Gastrocnemius medialis (tissue), 4 donors: Measurements from ENCODE around the gene TSPAN7. TPM values are rescaled to one million over a fixed set of nuclear protein-coding genes. Genes with fewer than 3 reads are reported as not detected.

Experiments
- ATAC-seq, 2 donors: fragments of 150-250 bp; one replicate each; pipeline ENCODE4 v1.9.1; 2016
- DNase-seq, 2 donors: peaks; one replicate each; pipeline ENCODE4 v3.0.0-alpha.2; 2019
- H3K27ac ChIP-seq, 4 donors: fragments of 200-600 bp; sonication (generic); 1 replicate in 1 of 4; 2 replicates in 3 of 4; pipeline ENCODE4 v1.5.1; 2016 to 2018; ENCODE audit warnings: mild to moderate bottlenecking in 2 of 4, moderate library complexity in 1 of 4
- H3K27me3 ChIP-seq, 3 donors: fragments of 200-600 bp; sonication (generic) in 2 of 3; 1 replicate in 1 of 3; 2 replicates in 2 of 3; pipeline versions ENCODE4 v1.5.1 to v1.6.0; 2016 to 2019; ENCODE audit warnings: mild to moderate bottlenecking in 1 of 3, moderate library complexity in 1 of 3
- H3K36me3 ChIP-seq, 2 donors: fragments of 200-600 bp; sonication (generic) in 1 of 2; one replicate each; pipeline ENCODE4 v1.5.1; 2017 to 2018
- H3K4me1 ChIP-seq, 2 donors: fragments of 200-600 bp; sonication (generic) in 1 of 2; one replicate each; pipeline ENCODE4 v1.5.1; 2016 to 2017; ENCODE audit warnings: mild to moderate bottlenecking in 2 of 2
- H3K4me3 ChIP-seq, 4 donors: fragments of 200-600 bp; sonication (generic) in 3 of 4; 1 replicate in 1 of 4; 2 replicates in 3 of 4; pipeline ENCODE4 v1.5.1; 2016 to 2019; ENCODE audit warnings: mild to moderate bottlenecking in 2 of 4
- H3K9me3 ChIP-seq, 3 donors: fragments of 200-600 bp; sonication (generic) in 2 of 3; 1 replicate in 1 of 3; 2 replicates in 2 of 3; pipeline ENCODE4 v1.5.1; 2016 to 2019
- CTCF ChIP-seq, 5 experiments: fragments of 450-650 bp in 3 of 5; fragments of 200-600 bp in 2 of 5; sonication (generic) in 2 of 5; IDR thresholded peaks in 4 of 5; conservative IDR thresholded peaks in 1 of 5; 1 replicate in 4 of 5; 2 replicates in 1 of 5; pipeline ENCODE4 v1.5.1; 2016 to 2019; ENCODE audit warnings: antibody characterized with exemption in 5 of 5, mild to moderate bottlenecking in 3 of 5, moderate library complexity in 3 of 5
- POLR2A ChIP-seq, 2 donors: fragments of 450-650 bp; IDR thresholded peaks; one replicate each; pipeline ENCODE4 v1.6.1; 2017; ENCODE audit warnings: antibody characterized with exemption in 2 of 2, mild to moderate bottlenecking in 2 of 2, moderate library complexity in 2 of 2
- in situ Hi-C, 4 donors: fragments of 200-750 bp; cut with MboI; loops; one replicate each; pipeline versions ENCODE4 v1.15.0 to v1.8.0; 2017; ENCODE audit warnings: low sequenced_read_pairs in 4 of 4
- intact Hi-C: fragments of 100-400 bp; cut with DNase I; formaldehyde crosslinking; loops from one replicate; pipeline ENCODE4 v1.15.1; 2023; ENCODE audit warnings: low total_unique reads
- total RNA-seq, 4 donors: library from RNA; depleted of rRNA; stranded (reverse); fragments of >200 nt; gene quantifications; one replicate each; pipeline versions ENCODE4 v1.1.0 to v1.2.3, GENCODE V29; 2016

TSPAN7 gene
- total RNA-seq, 4 donors from 2014 or later, result 38.1 to 288 (median 130) TPM

GRCh38 chrX:38668771-38669170 is 107.4 kb downstream of the TSPAN7 start:
- TF ChIP-seq CTCF (IDR thresholded peaks at IDR 0.05 in 4 of 5, conservative IDR thresholded peaks at IDR 0.05 in 1 of 5), result no peak
- no peak for TF ChIP-seq POLR2A (IDR thresholded peaks at IDR 0.05)
- in situ Hi-C loops (loop anchor here in 1 of 4 donors (25.0 kb wide), 1 partner anchor 206 kb away; no protein-coding TSS in a partner anchor), intact Hi-C loops (no loop called here)
- Histone ChIP-seq H3K9me3 (no peaks in the 10 kb centered on the region), H3K27me3 (no peaks in the 10 kb centered on the region), H3K4me1 (peaks cover 7 to 13% of the 10 kb centered on the region in 2 donors), H3K27ac (no peak overlapping the region), H3K36me3 (peaks cover 0 to 9% of the 10 kb centered on the region in 2 donors), H3K4me3 (no peak overlapping the region)
- ATAC-seq (no peak), DNase-seq (no peak)

DNA sequence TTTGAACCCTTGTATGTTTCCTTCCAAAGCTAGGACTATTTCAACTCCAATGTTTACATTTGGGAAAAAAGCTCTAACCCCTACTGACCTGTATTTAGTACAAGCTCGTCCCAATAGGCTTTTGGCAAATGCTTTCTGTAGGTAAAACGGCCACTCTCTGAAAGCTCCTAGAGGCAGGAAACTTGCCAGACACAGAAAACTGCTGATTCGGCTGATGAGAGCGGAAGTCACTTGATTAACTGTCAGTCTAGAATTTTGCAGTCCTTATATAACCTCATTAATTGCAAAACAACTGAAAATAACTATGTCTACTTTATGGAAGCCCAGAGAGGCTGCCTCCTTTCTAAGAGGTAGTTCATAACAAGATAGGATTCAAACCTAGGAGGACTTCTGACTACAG is 108.1 kb downstream of the TSPAN7 start:
- Histone ChIP-seq H3K27ac (no peak overlapping the region), H3K36me3 (peaks cover 0 to 16% of the 10 kb centered on the region in 2 donors), H3K4me3 (no peak overlapping the region), H3K9me3 (no peaks in the 10 kb centered on the region), H3K4me1 (peaks cover 7 to 13% of the 10 kb centered on the region in 2 donors), H3K27me3 (no peaks in the 10 kb centered on the region)
- intact Hi-C loops (no loop called here), in situ Hi-C loops (loop anchor here in 1 of 4 donors (25.0 kb wide), 1 partner anchor 207 kb away; no protein-coding TSS in a partner anchor)
- no peak for TF ChIP-seq CTCF (IDR thresholded peaks at IDR 0.05 in 4 of 5, conservative IDR thresholded peaks at IDR 0.05 in 1 of 5)
- no peak for TF ChIP-seq POLR2A (IDR thresholded peaks at IDR 0.05)
- no peak for DNase-seq
- no peak for ATAC-seq

DNA sequence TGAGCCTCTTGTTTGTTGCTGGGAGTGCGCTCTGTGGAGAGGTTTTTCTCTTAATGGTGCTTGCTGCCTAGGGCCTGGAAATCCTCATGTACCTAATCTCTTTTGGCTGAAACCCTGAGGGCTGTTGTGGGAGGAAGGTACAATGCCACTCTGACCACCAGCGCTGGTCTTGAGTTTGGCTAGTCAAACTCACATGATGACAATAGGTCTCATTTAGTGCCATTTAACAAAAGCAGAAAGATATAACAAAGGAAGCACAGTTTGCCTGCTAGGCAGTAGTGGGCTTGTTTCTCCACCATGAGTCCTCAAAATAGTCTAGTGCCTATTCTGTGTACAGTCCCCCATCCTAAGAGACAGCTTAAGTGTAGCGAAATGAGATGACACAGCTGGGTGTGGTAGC is 111.3 kb downstream of the TSPAN7 start:
- ATAC-seq (no peak), DNase-seq (no peak)
- Histone ChIP-seq H3K4me3 (no peak overlapping the region), H3K9me3 (no peaks in the 10 kb centered on the region), H3K4me1 (peaks cover 7 to 8% of the 10 kb centered on the region in 2 donors), H3K36me3 (peaks cover 0 to 28% of the 10 kb centered on the region in 2 donors), H3K27ac (no peak overlapping the region), H3K27me3 (no peaks in the 10 kb centered on the region)
- no peak for TF ChIP-seq CTCF (IDR thresholded peaks at IDR 0.05 in 4 of 5, conservative IDR thresholded peaks at IDR 0.05 in 1 of 5)
- no peak for TF ChIP-seq POLR2A (IDR thresholded peaks at IDR 0.05)
- in situ Hi-C loops (loop anchor here in 1 of 4 donors (25.0 kb wide), 1 partner anchor 210 kb away; no protein-coding TSS in a partner anchor), intact Hi-C loops (no loop called here)

GRCh38 chrX:38675856-38676255 is 114.5 kb downstream of the TSPAN7 start:
- intact Hi-C loops (no loop called here), in situ Hi-C loops (no loop called here)
- TF ChIP-seq POLR2A (IDR thresholded peaks at IDR 0.05) (no peak), CTCF (IDR thresholded peaks at IDR 0.05 in 4 of 5, conservative IDR thresholded peaks at IDR 0.05 in 1 of 5) (no peak)
- ATAC-seq (no peak), DNase-seq (no peak)
- no peaks in the 10 kb centered on the region for H3K4me1 ChIP-seq
- peaks cover 0 to 28% of the 10 kb centered on the region in 2 donors for H3K36me3 ChIP-seq
- H3K27ac ChIP-seq, result no peak overlapping the region
- no peaks in the 10 kb centered on the region for H3K9me3 ChIP-seq
- H3K4me3 ChIP-seq, result no peak overlapping the region
- H3K27me3 ChIP-seq, result no peaks in the 10 kb centered on the region

GRCh38 chrX:38678183-38678582 is 116.8 kb downstream of the TSPAN7 start:
- ATAC-seq, result no peak

More at GRCh38 chrX:38678183-38678582, 116.8 kb downstream of the TSPAN7 start:
- Histone ChIP-seq H3K4me3 (no peak overlapping the region), H3K36me3 (peaks cover 0 to 30% of the 10 kb centered on the region in 2 donors), H3K9me3 (no peaks in the 10 kb centered on the region), H3K4me1 (no peaks in the 10 kb centered on the region), H3K27ac (peak overlapping the region in 1 of 4 donors; percentile 22), H3K27me3 (no peaks in the 10 kb centered on the region)
- no peak for DNase-seq
- TF ChIP-seq CTCF (IDR thresholded peaks at IDR 0.05 in 4 of 5, conservative IDR thresholded peaks at IDR 0.05 in 1 of 5) (no peak), POLR2A (IDR thresholded peaks at IDR 0.05) (no peak)
- in situ Hi-C loops, result no loop called here
- intact Hi-C loops, result no loop called here
